B cell (primary cell): ENCODE data around the gene ZNF787. TPM values are rescaled to one million over a fixed set of nuclear protein-coding genes. Genes with fewer than 3 reads are reported as not detected.

Source experiments
- ATAC-seq: fragments of 200-7000 bp; cut with Tn5 transposase; one replicate; pipeline ENCODE4 v1.10.0; 2021; ENCODE audit warnings: low read depth, mild to moderate bottlenecking, moderate number of reproducible peaks, moderate library complexity
- CTCF ChIA-PET: fragments of 350-600 bp; sonication (Branson Sonifier 250); formaldehyde crosslinking; loops from one replicate; lab custom pipeline; 2021; ENCODE audit warnings: antibody characterized with exemption, inconsistent platforms; lab: Charles Lee
- POLR2A ChIA-PET: fragments of 350-600 bp; sonication (Branson Sonifier 250); formaldehyde crosslinking; loops from one replicate; lab custom pipeline; 2021; ENCODE audit warnings: antibody characterized with exemption; lab: Charles Lee
- DNase-seq: peaks from one replicate; pipeline ENCODE4 v3.0.0; 2013
- H2AFZ ChIP-seq: 2 replicates; pipeline ENCODE4 v1.6.1; 2012; ENCODE audit warnings: mild to moderate bottlenecking, low read depth, low read length; ENCODE audit not compliant: insufficient read depth, poor library complexity, severe bottlenecking
- H3K27ac ChIP-seq, 2 donors: 1 replicate in 1 of 2; 2 replicates in 1 of 2; pipeline ENCODE4 v1.5.1; 2012 to 2013; ENCODE audit warnings: low read length in 2 of 2, mild to moderate bottlenecking in 2 of 2, moderate library complexity in 1 of 2
- H3K27me3 ChIP-seq, 4 experiments: fragments of 200-600 bp in 1 of 4; sonication (generic) in 1 of 4; replicated peaks in 1 of 4; 1 replicate in 2 of 4; 2 replicates in 2 of 4; pipeline versions ENCODE4 v1.6.1 to v1.7.0; 2013 to 2016; ENCODE audit warnings: low read length in 3 of 4, mild to moderate bottlenecking in 2 of 4, mixed read lengths in 1 of 4, moderate library complexity in 1 of 4; ENCODE audit not compliant: insufficient read depth in 4 of 4, control insufficient read depth in 3 of 4; ENCODE audit errors: control extremely low read depth in 1 of 4
- H3K36me3 ChIP-seq, 2 experiments: replicated peaks in 1 of 2; 1 replicate in 1 of 2; 2 replicates in 1 of 2; pipeline versions ENCODE4 v1.6.1 to v1.7.1; 2013; ENCODE audit warnings: low read length in 1 of 2; ENCODE audit not compliant: insufficient read depth in 2 of 2, control insufficient read depth in 1 of 2; ENCODE audit errors: control extremely low read depth in 1 of 2, extremely low read depth in 1 of 2
- H3K4me1 ChIP-seq, 2 donors: fragments of 200-600 bp in 1 of 2; sonication (generic) in 1 of 2; 1 replicate in 1 of 2; 2 replicates in 1 of 2; pipeline versions ENCODE4 v1.5.1 to v1.6.1; 2013 to 2017; ENCODE audit warnings: low read length in 2 of 2; ENCODE audit not compliant: control insufficient read depth in 2 of 2, insufficient read depth in 2 of 2
- H3K4me2 ChIP-seq: replicated peaks from 2 replicates; pipeline ENCODE3; 2012; ENCODE audit warnings: mild to moderate bottlenecking, low read depth, low read length; ENCODE audit not compliant: poor library complexity, severe bottlenecking
- H3K4me3 ChIP-seq, 5 experiments: fragments of 200-600 bp in 1 of 5; sonication (generic) in 1 of 5; 1 replicate in 3 of 5; 2 replicates in 2 of 5; pipeline versions ENCODE4 v1.5.1 to v1.7.0; 2011 to 2016; ENCODE audit warnings: low read length in 4 of 5, mild to moderate bottlenecking in 4 of 5, low read depth in 2 of 5, control low read depth in 1 of 5, moderate library complexity in 1 of 5; ENCODE audit not compliant: insufficient read depth in 1 of 5; ENCODE audit errors: control extremely low read depth in 1 of 5, extremely low read depth in 1 of 5
- H3K79me2 ChIP-seq: fragments of 200-600 bp; sonication (generic); one replicate; pipeline ENCODE4 v1.6.0; 2016; ENCODE audit warnings: low read length; ENCODE audit not compliant: control insufficient read depth, insufficient read depth
- H3K9ac ChIP-seq: fragments of 200-600 bp; sonication (generic); 2 replicates; pipeline ENCODE4 v1.6.1; 2017; ENCODE audit warnings: mild to moderate bottlenecking, low read length, moderate library complexity
- H3K9me3 ChIP-seq, 3 donors: one replicate each; pipeline versions ENCODE4 v1.6.1 to v1.7.1; 2013; ENCODE audit warnings: low read length in 2 of 3; ENCODE audit not compliant: control insufficient read depth in 2 of 3, insufficient read depth in 1 of 3; ENCODE audit errors: control extremely low read depth in 1 of 3
- H4K20me1 ChIP-seq: 2 replicates; pipeline ENCODE4 v1.6.0; 2012; ENCODE audit warnings: mild to moderate bottlenecking, low read length; ENCODE audit not compliant: insufficient read depth, control insufficient read depth, poor library complexity, severe bottlenecking
- H3K27ac Mint-ChIP-seq: one replicate; pipeline ENCODE4 v1.8.0; 2021; ENCODE audit warnings: mixed read lengths
- H3K27me3 Mint-ChIP-seq: one replicate; pipeline ENCODE4 v1.8.0; 2021; ENCODE audit warnings: mixed read lengths
- H3K4me1 Mint-ChIP-seq: one replicate; pipeline ENCODE4 v1.8.0; 2021; ENCODE audit warnings: mixed read lengths
- H3K4me3 Mint-ChIP-seq: one replicate; pipeline ENCODE4 v1.8.0; 2021; ENCODE audit warnings: mixed read lengths
- H3K9me3 Mint-ChIP-seq: one replicate; pipeline ENCODE4 v1.8.0; 2022; ENCODE audit warnings: mixed read lengths; ENCODE audit not compliant: insufficient read depth
- CTCF ChIP-seq: fragments of 200-600 bp; IDR thresholded peaks from one replicate; pipeline ENCODE4 v1.8.0; 2022; ENCODE audit warnings: antibody characterized with exemption, mild to moderate bottlenecking
- EZH2 ChIP-seq: IDR thresholded peaks from 2 replicates; pipeline ENCODE4 v1.6.1; 2012; ENCODE audit warnings: borderline replicate concordance, low read depth, mild to moderate bottlenecking, moderate library complexity, low read length; ENCODE audit not compliant: insufficient read depth, poor library complexity, severe bottlenecking
- WGBS: methylation state at CpG from one replicate; pipeline ENCODE4 v1.1.5; 2013; ENCODE audit warnings: missing lambda C conversion rate; ENCODE audit not compliant: insufficient coverage; 5-methylcytosine and 5-hydroxymethylcytosine counted together
- intact Hi-C: fragments of 100-400 bp; cut with micrococcal nuclease; formaldehyde crosslinking; loops from one replicate; pipeline ENCODE4 v1.10.0; 2022
- polyA plus RNA-seq: library from polyadenylated mRNA; depleted of rRNA; stranded (reverse); fragments of >200 nt; gene quantifications from 2 replicates; pipeline ENCODE4 v1.2.3, GENCODE V29; 2012
- total RNA-seq, 2 donors: library from RNA; stranded (reverse); fragments of 120-200 nt in 1 of 2; gene quantifications; 1 replicate in 1 of 2; 2 replicates in 1 of 2; pipeline versions ENCODE4 v1.2.3 to v1.2.4, GENCODE V29; 2013 to 2022

Gene ZNF787
- total and polyA plus RNA-seq, 2 donors (not counting 1 experiment from before 2014, with no cell fraction given), result 19.6 to 47.9 TPM

GRCh38 chr19:56134654-56134921 is 13.5 kb upstream of the ZNF787 start:
- intact Hi-C loops, result no loop called here
- no peak overlapping the region for H2AFZ ChIP-seq
- DNase-seq (no peak), ATAC-seq (no peak)
- no peaks in the 10 kb centered on the region for H3K79me2 ChIP-seq
- H3K36me3 ChIP-seq, result no peaks in the 10 kb centered on the region
- no peaks in the 10 kb centered on the region for H3K9me3 Mint-ChIP-seq
- H3K27me3 Mint-ChIP-seq, result no peaks in the 10 kb centered on the region
- POLR2A ChIA-PET, result no interaction called here
- H3K9ac ChIP-seq, result no peak overlapping the region
- H3K9me3 ChIP-seq, result no peaks in the 10 kb centered on the region
- H4K20me1 ChIP-seq, result no peaks in the 10 kb centered on the region
- peaks cover 10 to 16% of the 10 kb centered on the region in 2 donors for H3K4me1 ChIP-seq
- H3K27me3 ChIP-seq, result no peaks in the 10 kb centered on the region
- TF ChIP-seq EZH2, result no peak
- no peak for TF ChIP-seq CTCF
- 93% methylated on average over 2 of the region's 5 CpGs for WGBS
- H3K4me3 ChIP-seq, result no peak overlapping the region
- no peak overlapping the region for H3K4me3 Mint-ChIP-seq
- CTCF ChIA-PET, result interaction anchor here (1.1 to 1.4 kb wide), 2 partner anchors 29 to 37 kb away, joined by 3 to 7 read pairs; no protein-coding TSS in a partner anchor
- H3K27ac Mint-ChIP-seq, result peak overlapping the region; percentile 17
- H3K4me1 Mint-ChIP-seq, result peaks cover 16% of the 10 kb centered on the region
- H3K4me2 ChIP-seq, result peak overlapping the region; percentile 47
- no peak overlapping the region for H3K27ac ChIP-seq

- peak overlapping the region; percentile 39 to 68 for H3K27ac ChIP-seq
- H3K9me3 ChIP-seq, result no peaks in the 10 kb centered on the region
- POLR2A ChIA-PET, result interaction anchor here (0.6 to 0.7 kb wide), 2 partner anchors 18 to 24 kb away, joined by 3 to 5 read pairs; no protein-coding TSS in a partner anchor
- CTCF ChIA-PET, result interaction anchor here (0.8 to 1.4 kb wide), 4 partner anchors 12 to 53 kb away, joined by 3 to 7 read pairs (median 4); no protein-coding TSS in a partner anchor
- H3K36me3 ChIP-seq, result no peaks in the 10 kb centered on the region
- H4K20me1 ChIP-seq, result no peaks in the 10 kb centered on the region
- Mint-ChIP-seq H3K27ac (peak overlapping the region; percentile 88), H3K9me3 (no peaks in the 10 kb centered on the region), H3K4me1 (peaks cover 13% of the 10 kb centered on the region), H3K4me3 (peak overlapping the region; percentile 42), H3K27me3 (no peaks in the 10 kb centered on the region)
- peak; percentile 82 for DNase-seq
- H3K4me1 ChIP-seq, result peaks cover 10 to 16% of the 10 kb centered on the region in 2 donors
- no peak overlapping the region for H3K4me3 ChIP-seq
- no peaks in the 10 kb centered on the region for H3K27me3 ChIP-seq
- no peak overlapping the region for H2AFZ ChIP-seq
- TF ChIP-seq CTCF (no peak), EZH2 (no peak)
- no peak overlapping the region for H3K9ac ChIP-seq
- peak; percentile 99 for ATAC-seq
- no peaks in the 10 kb centered on the region for H3K79me2 ChIP-seq
- intact Hi-C loops, result no loop called here
- WGBS, result 15% methylated on average over 9 of the region's 14 CpGs
- H3K4me2 ChIP-seq, result peak overlapping the region; percentile 47
Measured at GRCh38 chr19:56133858-56134653, 13.0 kb upstream of the ZNF787 start.
